SK-N-SH (cell line): Measurements from ENCODE around the gene NOL7. TPM values are rescaled to one million over a fixed set of nuclear protein-coding genes. Genes with fewer than 3 reads are reported as not detected.

Experiments
- CTCF ChIA-PET: fragments of 300-600, 350-600 bp; formaldehyde crosslinking; extraction: SDS; loops from one replicate; lab custom pipeline; 2021; lab: Yijun Ruan, JAX
- POLR2A ChIA-PET: fragments of 350-600 bp; sonication (Branson Sonifier 250); formaldehyde crosslinking; extraction: SDS; loops from one replicate; lab custom pipeline; 2020; ENCODE audit warnings: antibody characterized with exemption, inconsistent platforms; lab: Yijun Ruan, JAX
- DNase-seq: peaks from one replicate; pipeline ENCODE4 v3.0.0; 2012
- H2AFZ ChIP-seq: fragments of 200-600 bp; sonication (generic); 2 replicates; pipeline ENCODE4 v1.8.1; 2016; ENCODE audit warnings: antibody characterized with exemption, mild to moderate bottlenecking, low read depth
- H3F3A ChIP-seq: fragments of 200-600 bp; sonication (generic); replicated peaks from 2 replicates; pipeline ENCODE3; 2016; ENCODE audit warnings: antibody characterized with exemption, mild to moderate bottlenecking; ENCODE audit not compliant: insufficient read depth
- H3K27ac ChIP-seq, 2 experiments: fragments of 200-500 bp in 1 of 2; fragments of 200-600 bp in 1 of 2; sonication (Bioruptor generic) in 1 of 2; sonication (generic), shearing (Covaris generic) in 1 of 2; 2 replicates each; pipeline versions ENCODE4 v1.5.1 to v1.6.1; 2014 to 2016; ENCODE audit warnings: low read depth in 2 of 2, inconsistent platforms in 1 of 2, low read length in 1 of 2, mild to moderate bottlenecking in 1 of 2, mixed read lengths in 1 of 2
- H3K27me3 ChIP-seq: fragments of 200-600 bp; sonication (generic), shearing (Covaris generic); 2 replicates; pipeline ENCODE4 v1.6.1; 2016; ENCODE audit warnings: mixed run types; ENCODE audit not compliant: insufficient read depth
- H3K36me3 ChIP-seq, 2 experiments: fragments of 200-500 bp in 1 of 2; fragments of 200-600 bp in 1 of 2; sonication (Bioruptor generic) in 1 of 2; sonication (generic) in 1 of 2; replicated peaks in 1 of 2; 2 replicates each; pipeline versions ENCODE3 to v1.5.1; 2014 to 2016; ENCODE audit warnings: low read length in 1 of 2, mild to moderate bottlenecking in 1 of 2; ENCODE audit not compliant: insufficient read depth in 2 of 2, control insufficient read depth in 1 of 2
- H3K4me1 ChIP-seq, 2 experiments: fragments of 200-500 bp in 1 of 2; fragments of 200-600 bp in 1 of 2; sonication (Bioruptor generic) in 1 of 2; sonication (generic), shearing (Covaris generic) in 1 of 2; 2 replicates each; pipeline versions ENCODE4 v1.5.1 to v1.6.1; 2014 to 2016; ENCODE audit warnings: low read depth in 1 of 2, low read length in 1 of 2, mixed run types in 1 of 2; ENCODE audit not compliant: insufficient read depth in 2 of 2, control insufficient read depth in 1 of 2
- H3K4me2 ChIP-seq: fragments of 200-600 bp; sonication (generic), shearing (Covaris generic); 2 replicates; pipeline ENCODE4 v1.6.1; 2017; ENCODE audit warnings: mixed run types
- H3K4me3 ChIP-seq, 2 experiments: fragments of 200-500 bp in 1 of 2; fragments of 200-600 bp in 1 of 2; sonication (Bioruptor generic) in 1 of 2; sonication (generic), shearing (Covaris generic) in 1 of 2; 2 replicates each; pipeline versions ENCODE4 v1.5.1 to v1.8.1; 2014 to 2016; ENCODE audit warnings: low read depth in 2 of 2, inconsistent platforms in 1 of 2, low read length in 1 of 2, mild to moderate bottlenecking in 1 of 2, mixed read lengths in 1 of 2, moderate library complexity in 1 of 2
- H3K79me2 ChIP-seq: fragments of 200-600 bp; sonication (generic); 2 replicates; pipeline ENCODE4 v1.8.1; 2017; ENCODE audit warnings: mild to moderate bottlenecking; ENCODE audit not compliant: insufficient read depth
- H3K9ac ChIP-seq: fragments of 200-600 bp; sonication (generic); 2 replicates; pipeline ENCODE4 v1.6.1; 2017; ENCODE audit warnings: mixed run types
- H3K9me2 ChIP-seq: fragments of 200-600 bp; sonication (generic); 2 replicates; pipeline ENCODE4 v1.6.1; 2017; ENCODE audit warnings: mixed run types
- H3K9me3 ChIP-seq: fragments of 200-600 bp; sonication (generic); 2 replicates; pipeline ENCODE4 v1.6.1; 2017; ENCODE audit warnings: mixed run types, mild to moderate bottlenecking, moderate library complexity
- H4K20me1 ChIP-seq: fragments of 200-600 bp; sonication (generic); 2 replicates; pipeline ENCODE4 v1.6.1; 2017; ENCODE audit warnings: mild to moderate bottlenecking, mixed run types; ENCODE audit not compliant: insufficient read depth
- ELF1 ChIP-seq: IDR thresholded peaks from 2 replicates; pipeline ENCODE4 v1.4.0; 2012
- EZH2phosphoT487 ChIP-seq: fragments of 200-600 bp; sonication (generic); IDR thresholded peaks from 2 replicates; pipeline ENCODE4 v1.6.1; 2017; ENCODE audit warnings: low read depth, mixed run types, mild to moderate bottlenecking, antibody characterized with exemption, moderate library complexity, borderline replicate concordance
- FOSL2 ChIP-seq: IDR thresholded peaks from 2 replicates; pipeline ENCODE4 v1.4.0; 2012; ENCODE audit warnings: low read depth, mild to moderate bottlenecking, moderate library complexity, borderline replicate concordance
- FOXM1 ChIP-seq: IDR thresholded peaks from 2 replicates; pipeline ENCODE4 v1.4.0; 2012; ENCODE audit warnings: low read depth, mild to moderate bottlenecking
- GABPA ChIP-seq: IDR thresholded peaks from 2 replicates; pipeline ENCODE4 v1.4.0; 2012; ENCODE audit warnings: low read depth, mild to moderate bottlenecking
- JUND ChIP-seq: IDR thresholded peaks from 2 replicates; pipeline ENCODE4 v1.4.0; 2012
- MEF2A ChIP-seq: IDR thresholded peaks from 2 replicates; pipeline ENCODE4 v1.4.0; 2012; ENCODE audit warnings: low read depth, borderline replicate concordance
- NFIC ChIP-seq: IDR thresholded peaks from 2 replicates; pipeline ENCODE4 v1.4.0; 2012; ENCODE audit warnings: borderline replicate concordance
- NRF1 ChIP-seq: IDR thresholded peaks from 2 replicates; pipeline ENCODE4 v1.6.1; 2012; ENCODE audit warnings: low read depth, mild to moderate bottlenecking, low read length
- POLR2AphosphoS5 ChIP-seq: IDR thresholded peaks from 2 replicates; pipeline ENCODE4 v1.6.1; 2012; ENCODE audit warnings: low read depth, low read length
- RCOR1 ChIP-seq: fragments of 150-350 bp; IDR thresholded peaks from 2 replicates; pipeline ENCODE4 v1.6.1; 2017; ENCODE audit warnings: antibody characterized with exemption, low read length
- RFX5 ChIP-seq: IDR thresholded peaks from 2 replicates; pipeline ENCODE4 v1.6.1; 2012; ENCODE audit warnings: mild to moderate bottlenecking, improper control_type of control experiment, low read length
- TCF12 ChIP-seq: IDR thresholded peaks from 2 replicates; pipeline ENCODE4 v1.4.0; 2012
- WGBS: methylation state at CpG from one replicate; pipeline ENCODE4 v1.1.6; 2017; ENCODE audit warnings: low lambda C conversion rate; 5-methylcytosine and 5-hydroxymethylcytosine counted together
- polyA plus RNA-seq, 3 experiments: library from polyadenylated mRNA; depleted of rRNA; stranded (reverse); fragments of >200 nt; gene quantifications; 2 replicates each; pipeline ENCODE4 v1.2.3, GENCODE V29; 2012
- TF ChIP-seq, protein P1 (sequence below): IDR thresholded peaks from 2 replicates; pipeline ENCODE4 v1.4.0; 2012; ENCODE audit warnings: low read depth, borderline replicate concordance
- TF ChIP-seq, protein P2 (sequence below): fragments of 150-350 bp; IDR thresholded peaks from 2 replicates; pipeline ENCODE4 v1.6.1; 2016; ENCODE audit warnings: mild to moderate bottlenecking, low read depth, low read length
- TF ChIP-seq, protein P3 (sequence below): IDR thresholded peaks from 2 replicates; pipeline ENCODE4 v1.4.0; 2012; ENCODE audit warnings: low read depth
- TF ChIP-seq, protein P4 (sequence below): IDR thresholded peaks from 2 replicates; pipeline ENCODE4 v1.4.0; 2012; ENCODE audit warnings: low read depth, borderline replicate concordance
- TF ChIP-seq, protein P5 (sequence below): IDR thresholded peaks from 2 replicates; pipeline ENCODE4 v1.6.1; 2012; ENCODE audit warnings: mild to moderate bottlenecking, low read depth, low read length, moderate library complexity

Gene NOL7
- polyA plus RNA-seq, 1 of the 3 experiments (the other 2 are of a cell fraction) = 103 TPM

DNA sequence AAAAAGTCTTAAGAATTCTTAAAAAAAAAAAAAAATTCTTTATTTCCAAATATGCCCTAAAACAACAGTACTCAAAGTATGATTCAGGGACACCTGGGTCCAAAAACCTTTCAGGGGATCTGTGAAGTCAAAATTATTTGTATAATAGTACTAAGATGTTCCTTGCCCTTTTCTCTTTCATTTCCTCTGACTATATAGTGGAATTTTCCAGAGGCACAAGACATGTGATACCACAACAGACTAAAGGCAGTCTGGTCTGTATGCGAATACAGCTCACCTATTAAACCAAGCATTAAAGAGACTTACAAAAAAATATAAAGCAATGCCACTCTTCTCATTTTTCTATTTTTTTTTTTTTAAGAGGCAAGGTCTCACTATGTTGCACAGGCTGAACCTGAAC lies 15.4 kb downstream of the NOL7 start:
- POLR2A ChIA-PET = no interaction called here
- peaks cover 60 to 66% of the 10 kb centered on the region in 2 experiments for H3K36me3 ChIP-seq
- H3K27me3 ChIP-seq = no peaks in the 10 kb centered on the region
- H4K20me1 ChIP-seq = no peaks in the 10 kb centered on the region
- CTCF ChIA-PET = interaction anchor here (0.8 kb wide), 1 partner anchor 11 kb away, joined by 3 read pairs; no protein-coding TSS in a partner anchor
- H3K79me2 ChIP-seq = no peaks in the 10 kb centered on the region
- TF ChIP-seq, protein P1, sequence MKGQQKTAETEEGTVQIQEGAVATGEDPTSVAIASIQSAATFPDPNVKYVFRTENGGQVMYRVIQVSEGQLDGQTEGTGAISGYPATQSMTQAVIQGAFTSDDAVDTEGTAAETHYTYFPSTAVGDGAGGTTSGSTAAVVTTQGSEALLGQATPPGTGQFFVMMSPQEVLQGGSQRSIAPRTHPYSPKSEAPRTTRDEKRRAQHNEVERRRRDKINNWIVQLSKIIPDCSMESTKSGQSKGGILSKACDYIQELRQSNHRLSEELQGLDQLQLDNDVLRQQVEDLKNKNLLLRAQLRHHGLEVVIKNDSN = no peak
- TF ChIP-seq, protein P2, sequence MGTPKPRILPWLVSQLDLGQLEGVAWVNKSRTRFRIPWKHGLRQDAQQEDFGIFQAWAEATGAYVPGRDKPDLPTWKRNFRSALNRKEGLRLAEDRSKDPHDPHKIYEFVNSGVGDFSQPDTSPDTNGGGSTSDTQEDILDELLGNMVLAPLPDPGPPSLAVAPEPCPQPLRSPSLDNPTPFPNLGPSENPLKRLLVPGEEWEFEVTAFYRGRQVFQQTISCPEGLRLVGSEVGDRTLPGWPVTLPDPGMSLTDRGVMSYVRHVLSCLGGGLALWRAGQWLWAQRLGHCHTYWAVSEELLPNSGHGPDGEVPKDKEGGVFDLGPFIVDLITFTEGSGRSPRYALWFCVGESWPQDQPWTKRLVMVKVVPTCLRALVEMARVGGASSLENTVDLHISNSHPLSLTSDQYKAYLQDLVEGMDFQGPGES = no peak
- TF ChIP-seq EZH2phosphoT487 = no peak
- no peak for TF ChIP-seq FOXM1
- no peak for TF ChIP-seq GABPA
- no peak for TF ChIP-seq RCOR1
- no peak for TF ChIP-seq POLR2AphosphoS5
- TF ChIP-seq, protein P3, sequence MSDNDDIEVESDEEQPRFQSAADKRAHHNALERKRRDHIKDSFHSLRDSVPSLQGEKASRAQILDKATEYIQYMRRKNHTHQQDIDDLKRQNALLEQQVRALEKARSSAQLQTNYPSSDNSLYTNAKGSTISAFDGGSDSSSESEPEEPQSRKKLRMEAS = no peak
- no peak for TF ChIP-seq NRF1
- TF ChIP-seq JUND = no peak
- TF ChIP-seq FOSL2 = no peak
- TF ChIP-seq, protein P4, sequence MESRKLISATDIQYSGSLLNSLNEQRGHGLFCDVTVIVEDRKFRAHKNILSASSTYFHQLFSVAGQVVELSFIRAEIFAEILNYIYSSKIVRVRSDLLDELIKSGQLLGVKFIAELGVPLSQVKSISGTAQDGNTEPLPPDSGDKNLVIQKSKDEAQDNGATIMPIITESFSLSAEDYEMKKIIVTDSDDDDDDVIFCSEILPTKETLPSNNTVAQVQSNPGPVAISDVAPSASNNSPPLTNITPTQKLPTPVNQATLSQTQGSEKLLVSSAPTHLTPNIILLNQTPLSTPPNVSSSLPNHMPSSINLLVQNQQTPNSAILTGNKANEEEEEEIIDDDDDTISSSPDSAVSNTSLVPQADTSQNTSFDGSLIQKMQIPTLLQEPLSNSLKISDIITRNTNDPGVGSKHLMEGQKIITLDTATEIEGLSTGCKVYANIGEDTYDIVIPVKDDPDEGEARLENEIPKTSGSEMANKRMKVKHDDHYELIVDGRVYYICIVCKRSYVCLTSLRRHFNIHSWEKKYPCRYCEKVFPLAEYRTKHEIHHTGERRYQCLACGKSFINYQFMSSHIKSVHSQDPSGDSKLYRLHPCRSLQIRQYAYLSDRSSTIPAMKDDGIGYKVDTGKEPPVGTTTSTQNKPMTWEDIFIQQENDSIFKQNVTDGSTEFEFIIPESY = no peak
- TF ChIP-seq MEF2A = no peak
- TF ChIP-seq, all 33 proteins: peak for 0
- no peak overlapping the region for H2AFZ ChIP-seq
- peaks cover 0 to 2% of the 10 kb centered on the region in 2 experiments; a peak in 2 of 4 replicates for H3K4me1 ChIP-seq
- no peak overlapping the region for H3K9ac ChIP-seq
- no peaks in the 10 kb centered on the region for H3K9me2 ChIP-seq
- no peak overlapping the region for H3K27ac ChIP-seq
- WGBS = 90% methylated on average over 1 of the region's 1 CpG
- H3K4me2 ChIP-seq = no peak overlapping the region
- peaks cover 5% of the 10 kb centered on the region for H3F3A ChIP-seq
- H3K4me3 ChIP-seq = no peak overlapping the region
- no peak for DNase-seq
- no peaks in the 10 kb centered on the region for H3K9me3 ChIP-seq

DNA sequence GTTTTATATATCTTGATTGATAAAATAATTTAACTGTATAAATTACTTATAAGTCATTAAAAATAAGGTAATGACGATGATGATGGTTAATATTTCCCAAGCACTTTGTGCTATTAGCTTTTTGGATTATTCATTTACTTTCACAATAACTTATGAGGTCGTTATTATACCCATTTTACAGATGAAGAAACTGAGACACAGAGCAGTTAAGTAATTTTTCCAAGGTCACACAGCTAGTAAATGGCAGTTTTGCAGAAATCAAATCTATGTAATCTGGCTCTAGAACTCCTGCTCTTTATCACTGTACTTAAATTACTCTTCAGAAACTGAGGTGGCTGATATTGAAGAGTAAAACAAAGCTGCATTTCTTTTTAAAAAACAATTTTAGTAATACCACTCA lies 18.2 kb downstream of the NOL7 start:
- Histone ChIP-seq H3K9me2 (no peaks in the 10 kb centered on the region), H3K4me2 (no peak overlapping the region), H4K20me1 (no peaks in the 10 kb centered on the region), H3K4me1 (peaks cover 0 to 2% of the 10 kb centered on the region in 2 experiments; a peak in 2 of 4 replicates), H3K79me2 (no peaks in the 10 kb centered on the region), H3K9ac (no peak overlapping the region), H3K36me3 (peaks cover 58 to 72% of the 10 kb centered on the region in 2 experiments), H2AFZ (no peak overlapping the region), H3F3A (peaks cover 5% of the 10 kb centered on the region), H3K27me3 (no peaks in the 10 kb centered on the region), H3K4me3 (no peak overlapping the region), H3K9me3 (no peaks in the 10 kb centered on the region), H3K27ac (no peak overlapping the region)
- no peak for DNase-seq
- POLR2A ChIA-PET = no interaction called here
- WGBS = 96% methylated on average over 2 of the region's 2 CpGs
- CTCF ChIA-PET = interaction anchor here (1.1 kb wide), 1 partner anchor 59 kb away, joined by 5 read pairs; no protein-coding TSS in a partner anchor
- TF ChIP-seq RFX5 = no peak
- no peak for TF ChIP-seq EZH2phosphoT487
- TF ChIP-seq, protein P5, sequence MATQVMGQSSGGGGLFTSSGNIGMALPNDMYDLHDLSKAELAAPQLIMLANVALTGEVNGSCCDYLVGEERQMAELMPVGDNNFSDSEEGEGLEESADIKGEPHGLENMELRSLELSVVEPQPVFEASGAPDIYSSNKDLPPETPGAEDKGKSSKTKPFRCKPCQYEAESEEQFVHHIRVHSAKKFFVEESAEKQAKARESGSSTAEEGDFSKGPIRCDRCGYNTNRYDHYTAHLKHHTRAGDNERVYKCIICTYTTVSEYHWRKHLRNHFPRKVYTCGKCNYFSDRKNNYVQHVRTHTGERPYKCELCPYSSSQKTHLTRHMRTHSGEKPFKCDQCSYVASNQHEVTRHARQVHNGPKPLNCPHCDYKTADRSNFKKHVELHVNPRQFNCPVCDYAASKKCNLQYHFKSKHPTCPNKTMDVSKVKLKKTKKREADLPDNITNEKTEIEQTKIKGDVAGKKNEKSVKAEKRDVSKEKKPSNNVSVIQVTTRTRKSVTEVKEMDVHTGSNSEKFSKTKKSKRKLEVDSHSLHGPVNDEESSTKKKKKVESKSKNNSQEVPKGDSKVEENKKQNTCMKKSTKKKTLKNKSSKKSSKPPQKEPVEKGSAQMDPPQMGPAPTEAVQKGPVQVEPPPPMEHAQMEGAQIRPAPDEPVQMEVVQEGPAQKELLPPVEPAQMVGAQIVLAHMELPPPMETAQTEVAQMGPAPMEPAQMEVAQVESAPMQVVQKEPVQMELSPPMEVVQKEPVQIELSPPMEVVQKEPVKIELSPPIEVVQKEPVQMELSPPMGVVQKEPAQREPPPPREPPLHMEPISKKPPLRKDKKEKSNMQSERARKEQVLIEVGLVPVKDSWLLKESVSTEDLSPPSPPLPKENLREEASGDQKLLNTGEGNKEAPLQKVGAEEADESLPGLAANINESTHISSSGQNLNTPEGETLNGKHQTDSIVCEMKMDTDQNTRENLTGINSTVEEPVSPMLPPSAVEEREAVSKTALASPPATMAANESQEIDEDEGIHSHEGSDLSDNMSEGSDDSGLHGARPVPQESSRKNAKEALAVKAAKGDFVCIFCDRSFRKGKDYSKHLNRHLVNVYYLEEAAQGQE = no peak
- no peak for TF ChIP-seq ELF1
- TF ChIP-seq, protein P2 = no peak
- TF ChIP-seq FOSL2 = no peak
- no peak for TF ChIP-seq TCF12
- TF ChIP-seq NFIC = no peak
